Astrocyte of the spinal cord (primary cell): Measurements from ENCODE around the gene KLHL40.
A peak's percentile ranks its signal among the peaks of the same experiment; 100 is the strongest.

Experiments
- DNase-seq: peaks from one replicate; pipeline ENCODE4 v3.0.0; 2011; ENCODE audit warnings: low read depth, low spot score
- H3K4me3 ChIP-seq: 2 replicates; pipeline ENCODE4 v1.5.1; 2011; ENCODE audit warnings: low read depth, mild to moderate bottlenecking, low read length, moderate library complexity
- in situ Hi-C: cut with HindIII; loops from 2 replicates; pipeline ENCODE4 v1.10.0; 2017; ENCODE audit warnings: low sequenced_read_pairs
- TF ChIP-seq, protein P1 (sequence below): IDR thresholded peaks from 2 replicates; pipeline ENCODE4 v1.5.1; 2012; ENCODE audit warnings: low read depth, mild to moderate bottlenecking, low read length, inconsistent platforms

The KLHL40 gene

DNA sequence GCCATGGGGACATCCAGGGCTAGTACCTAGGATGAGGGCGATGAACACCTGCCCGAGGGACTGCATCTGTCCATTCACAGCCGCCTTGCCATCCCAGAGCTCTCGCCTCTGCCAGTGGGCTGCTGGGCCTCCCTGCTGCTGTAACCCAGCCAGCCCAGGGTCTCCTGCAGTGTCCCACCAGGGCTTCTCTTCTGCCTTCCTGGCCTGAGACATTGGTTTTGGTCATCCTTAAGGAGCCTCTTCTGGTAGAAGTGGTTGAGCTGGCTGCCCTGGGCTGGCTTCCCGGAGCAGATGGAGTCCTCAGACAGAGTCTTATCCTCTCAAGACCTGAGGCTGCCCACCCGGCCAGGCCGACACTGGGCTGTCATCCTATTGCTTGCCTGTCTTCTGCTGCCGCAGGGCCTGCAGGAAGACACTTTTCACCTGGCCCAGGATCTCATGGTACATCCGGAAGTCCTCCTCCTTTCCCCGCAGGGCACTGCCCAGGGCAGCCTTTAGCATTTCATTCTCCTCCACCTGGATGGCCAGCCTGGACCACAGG, 23.3 kb downstream of the KLHL40 start:
- in situ Hi-C loops: no loop called here
- H3K4me3 ChIP-seq: no peak overlapping the region
- no peak for DNase-seq
- TF ChIP-seq, protein P1, sequence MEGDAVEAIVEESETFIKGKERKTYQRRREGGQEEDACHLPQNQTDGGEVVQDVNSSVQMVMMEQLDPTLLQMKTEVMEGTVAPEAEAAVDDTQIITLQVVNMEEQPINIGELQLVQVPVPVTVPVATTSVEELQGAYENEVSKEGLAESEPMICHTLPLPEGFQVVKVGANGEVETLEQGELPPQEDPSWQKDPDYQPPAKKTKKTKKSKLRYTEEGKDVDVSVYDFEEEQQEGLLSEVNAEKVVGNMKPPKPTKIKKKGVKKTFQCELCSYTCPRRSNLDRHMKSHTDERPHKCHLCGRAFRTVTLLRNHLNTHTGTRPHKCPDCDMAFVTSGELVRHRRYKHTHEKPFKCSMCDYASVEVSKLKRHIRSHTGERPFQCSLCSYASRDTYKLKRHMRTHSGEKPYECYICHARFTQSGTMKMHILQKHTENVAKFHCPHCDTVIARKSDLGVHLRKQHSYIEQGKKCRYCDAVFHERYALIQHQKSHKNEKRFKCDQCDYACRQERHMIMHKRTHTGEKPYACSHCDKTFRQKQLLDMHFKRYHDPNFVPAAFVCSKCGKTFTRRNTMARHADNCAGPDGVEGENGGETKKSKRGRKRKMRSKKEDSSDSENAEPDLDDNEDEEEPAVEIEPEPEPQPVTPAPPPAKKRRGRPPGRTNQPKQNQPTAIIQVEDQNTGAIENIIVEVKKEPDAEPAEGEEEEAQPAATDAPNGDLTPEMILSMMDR: no peak

DNA sequence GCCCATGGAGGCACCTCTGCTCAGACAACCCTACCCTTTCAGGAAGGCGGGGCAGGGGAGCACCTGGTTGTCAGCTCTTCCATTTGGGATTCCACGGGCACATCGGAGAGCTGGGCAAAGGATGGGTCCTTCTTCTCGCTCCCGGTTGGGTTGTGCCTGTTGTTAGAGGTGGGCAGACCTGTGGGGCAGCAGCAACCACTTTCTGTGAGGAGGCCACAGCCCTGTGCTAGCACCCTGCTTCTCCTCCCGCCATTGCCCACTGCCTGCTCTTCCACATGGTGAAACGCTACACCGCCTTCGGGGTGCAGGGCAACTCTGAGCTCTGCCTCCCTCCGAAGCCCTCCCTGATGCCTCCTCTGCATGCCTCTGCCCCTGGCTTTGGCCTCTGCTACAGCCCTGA, 24.3 kb downstream of the KLHL40 start:
- TF ChIP-seq, protein P1: no peak
- no peak overlapping the region for H3K4me3 ChIP-seq
- in situ Hi-C loops: no loop called here
- DNase-seq: no peak

DNA sequence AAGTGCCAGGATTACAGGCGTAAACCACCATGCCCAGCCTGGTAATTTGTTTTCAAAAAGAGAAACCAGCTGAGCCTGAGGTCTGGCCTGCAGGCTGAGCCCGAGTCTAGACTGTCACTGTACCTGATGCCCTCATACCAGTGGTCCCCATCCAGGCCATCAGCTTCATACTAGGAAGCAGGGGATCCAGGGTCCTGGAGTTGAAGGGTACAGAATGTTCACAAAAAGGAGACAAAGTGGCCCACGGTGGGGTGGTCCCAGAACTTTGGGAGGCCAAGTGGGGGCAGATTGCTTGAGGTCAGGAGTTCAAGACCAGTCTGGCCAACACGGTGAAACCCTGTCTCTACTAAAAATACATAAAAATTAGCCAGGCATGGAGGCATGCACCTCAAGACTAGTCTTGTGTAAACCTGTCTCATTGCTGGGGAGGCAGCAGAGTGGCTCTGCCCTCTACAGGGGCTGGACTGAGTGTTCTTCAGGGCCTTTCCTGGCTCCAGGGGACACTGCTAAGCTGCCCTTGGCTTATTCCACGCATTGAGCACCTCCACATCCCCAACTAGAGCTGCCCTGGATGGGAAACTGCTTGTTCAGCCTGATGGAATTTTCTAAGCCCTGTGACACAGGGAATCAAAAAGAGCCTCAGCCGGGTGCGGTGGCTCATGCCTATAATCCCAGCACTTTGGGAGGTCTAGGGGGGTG, 25.1 kb downstream of the KLHL40 start:
- in situ Hi-C loops: no loop called here
- DNase-seq: no peak
- TF ChIP-seq, protein P1: no peak
- H3K4me3 ChIP-seq: no peak overlapping the region

DNA sequence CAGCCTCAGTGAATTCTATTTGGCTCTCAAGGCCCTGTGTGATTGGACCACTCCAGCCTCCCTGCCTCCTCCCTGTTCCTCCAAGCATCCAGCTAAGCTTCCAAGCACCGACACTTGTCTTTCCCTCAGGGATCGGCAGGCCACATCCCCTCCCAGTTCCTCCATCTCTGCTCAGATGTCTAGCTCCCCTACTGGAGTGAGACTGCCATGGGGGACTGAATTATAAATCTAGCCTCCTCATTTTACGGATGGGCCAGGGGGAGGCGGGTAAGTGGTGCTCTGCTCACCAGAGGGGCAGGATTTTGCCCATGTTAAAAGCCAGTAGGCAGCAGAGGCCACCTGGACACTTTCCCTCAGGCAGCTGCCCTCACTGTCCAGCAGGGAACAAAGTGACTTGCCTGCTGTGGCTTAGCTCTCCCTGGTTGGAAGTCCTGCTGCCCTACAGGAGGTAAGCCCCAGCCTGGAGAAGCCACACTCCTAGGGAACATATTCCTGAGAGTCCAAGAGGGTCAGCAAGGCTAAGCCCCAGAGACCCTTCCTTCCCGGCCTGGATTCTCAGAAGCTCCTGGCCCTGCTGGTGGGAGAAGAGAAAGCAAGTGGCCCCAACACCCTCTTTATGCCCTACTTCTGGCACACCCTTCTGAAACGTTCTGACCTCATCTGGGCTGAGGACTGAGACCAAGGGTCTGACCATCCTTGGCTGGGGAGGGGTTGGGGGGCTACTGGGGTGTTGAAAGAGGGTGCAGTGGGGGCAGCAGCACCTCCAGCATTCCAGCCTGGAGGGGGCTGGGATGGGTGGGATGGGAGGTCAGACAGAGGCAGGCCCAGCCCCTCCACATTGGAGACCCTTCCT, 26.4 kb downstream of the KLHL40 start:
- DNase-seq: no peak
- no peak overlapping the region for H3K4me3 ChIP-seq
- TF ChIP-seq, protein P1: peak; percentile 8
- in situ Hi-C loops: no loop called here

DNA sequence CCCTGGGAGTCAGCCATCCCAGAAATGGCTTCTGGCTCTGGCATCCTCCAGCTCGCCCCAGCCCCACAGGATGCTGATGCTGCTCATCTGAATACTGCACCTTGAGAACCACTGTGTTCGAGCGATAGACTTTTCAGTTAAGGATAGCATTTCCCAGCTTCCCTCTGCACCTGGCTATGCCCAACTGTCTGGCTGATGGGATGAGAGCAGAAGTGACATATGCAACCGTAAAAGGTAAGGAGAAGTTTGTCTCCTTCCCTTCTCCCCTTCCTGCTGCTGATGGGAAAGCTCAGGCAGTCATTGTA, 27.0 kb downstream of the KLHL40 start:
- no peak for DNase-seq
- TF ChIP-seq, protein P1: no peak
- no peak overlapping the region for H3K4me3 ChIP-seq
- in situ Hi-C loops: no loop called here

DNA sequence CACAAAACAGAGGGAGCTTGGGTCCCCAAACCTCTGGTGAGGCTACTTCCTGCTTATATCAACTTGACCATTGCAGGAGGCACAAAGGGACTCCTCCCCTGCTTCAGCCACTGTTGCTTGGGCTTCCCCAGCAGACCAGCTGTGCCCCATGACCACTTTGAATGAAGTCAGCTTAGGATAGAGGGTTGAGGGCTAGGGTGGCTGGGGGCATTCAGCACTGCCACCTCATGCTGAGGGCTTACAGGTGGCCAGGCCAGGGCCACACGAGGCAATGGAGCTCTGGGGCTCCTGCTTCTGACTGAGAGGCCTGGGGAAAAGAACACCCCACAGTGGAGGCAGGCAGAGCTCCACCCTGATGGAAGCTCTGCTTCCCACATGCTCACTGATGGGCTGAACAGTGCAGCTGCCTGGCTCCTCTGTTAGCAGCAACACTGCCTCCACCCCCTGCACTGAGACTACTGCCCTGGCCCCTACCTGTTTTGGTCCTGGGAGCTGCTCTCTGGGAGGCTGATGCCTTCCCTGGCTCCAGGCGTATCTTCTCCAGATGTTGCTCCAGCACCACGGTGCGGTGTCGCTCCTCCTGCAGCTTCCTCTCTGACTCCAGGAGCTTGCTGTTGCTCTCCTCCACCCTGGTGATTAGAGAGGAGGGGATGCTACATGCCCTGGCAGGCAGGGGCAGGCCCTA, 27.5 kb downstream of the KLHL40 start:
- TF ChIP-seq, protein P1: no peak
- in situ Hi-C loops: no loop called here
- no peak overlapping the region for H3K4me3 ChIP-seq
- DNase-seq: no peak
